Testis (tissue), 3 donors: ENCODE results near the gene ITGAD. TPM values are rescaled to one million over a fixed set of nuclear protein-coding genes. Genes with fewer than 3 reads are reported as not detected.
"Not testable (repeated sequence)": the region's sequence is repeated elsewhere in the genome, so short reads cannot be mapped to it uniquely, and the experiment has no call there.

Experiments
- DNase-seq: peaks from one replicate; pipeline ENCODE4 v3.0.0-alpha.2; 2019
- H3K27ac ChIP-seq, 2 donors: fragments of 200-600 bp; sonication (generic); one replicate each; pipeline ENCODE4 v1.5.1; 2019
- H3K27me3 ChIP-seq: fragments of 200-600 bp; sonication (generic); one replicate; pipeline ENCODE4 v1.5.1; 2019
- H3K36me3 ChIP-seq: fragments of 200-600 bp; sonication (generic); one replicate; pipeline ENCODE4 v1.5.1; 2017; ENCODE audit warnings: low read depth; ENCODE audit errors: missing control alignments
- H3K4me1 ChIP-seq: fragments of 200-600 bp; sonication (generic); one replicate; pipeline ENCODE4 v1.5.1; 2019
- H3K4me3 ChIP-seq, 2 donors: fragments of 200-600 bp; sonication (generic); one replicate each; pipeline ENCODE4 v1.5.1; 2017 to 2019
- H3K9me3 ChIP-seq: fragments of 200-600 bp; sonication (generic); one replicate; pipeline ENCODE4 v1.5.1; 2017
- CTCF ChIP-seq, 3 experiments: fragments of 450-650 bp in 2 of 3; fragments of 200-600 bp in 1 of 3; sonication (generic) in 1 of 3; IDR thresholded peaks; one replicate each; pipeline ENCODE4 v1.5.1; 2016 to 2019; ENCODE audit warnings: antibody characterized with exemption in 3 of 3, mild to moderate bottlenecking in 2 of 3, moderate library complexity in 1 of 3
- POLR2A ChIP-seq: fragments of 450-650 bp; IDR thresholded peaks from one replicate; pipeline ENCODE4 v1.6.1; 2017; ENCODE audit warnings: antibody characterized with exemption, mild to moderate bottlenecking, moderate library complexity
- WGBS, 2 donors: methylation state at CpG; one replicate each; pipeline ENCODE4 v1.1.5; 2018; 5-methylcytosine and 5-hydroxymethylcytosine counted together
- intact Hi-C: fragments of 100-400 bp; cut with DNase I; formaldehyde crosslinking; loops from one replicate; pipeline ENCODE4 v1.15.1; 2023; ENCODE audit warnings: low total_unique reads
- polyA plus RNA-seq: library from polyadenylated mRNA; stranded (reverse); fragments of 350-450 nt; fragmentation: Illumina TruSeq; extraction: RNeasy Lipid Tissue Mini Kit (QIAGEN cat#74804); gene quantifications from one replicate; pipeline ENCODE4 v1.2.3, GENCODE V29; 2014; ENCODE audit warnings: low read depth, low replicate concordance; ENCODE audit not compliant: insufficient read depth
- total RNA-seq, 2 donors: library from RNA; depleted of rRNA; stranded (reverse); fragments of >200 nt; gene quantifications; one replicate each; pipeline ENCODE4 v1.2.3, GENCODE V29; 2016

The ITGAD gene
- total and polyA plus RNA-seq, 3 donors from 2014 or later, result 0.19 TPM; not detected in 2

GRCh38 chr16:31439519-31439918, 46.4 kb downstream of the ITGAD start:
- H3K4me3 ChIP-seq, result no peak overlapping the region
- no peak for DNase-seq
- H3K36me3 ChIP-seq, result no peaks in the 10 kb centered on the region
- peaks cover 13% of the 10 kb centered on the region for H3K4me1 ChIP-seq
- intact Hi-C loops, result loop anchor here (10.0 kb wide), 1 partner anchor 455 kb away; the partner anchor contains the start of gene HSD3B7
- WGBS, 2 donors, result 79 to 80% methylated on average over 3 of the region's 3 CpGs
- no peak for TF ChIP-seq POLR2A
- no peak for TF ChIP-seq CTCF (IDR thresholded peaks at IDR 0.05)
- no peaks in the 10 kb centered on the region for H3K9me3 ChIP-seq
- H3K27me3 ChIP-seq, result no peaks in the 10 kb centered on the region
- H3K27ac ChIP-seq, result no peak overlapping the region

GRCh38 chr16:31440516-31441184, 47.5 kb downstream of the ITGAD start:
- no peak overlapping the region for H3K4me3 ChIP-seq
- intact Hi-C loops, result no loop called here
- H3K27ac ChIP-seq, result no peak overlapping the region
- DNase-seq, result no peak
- H3K27me3 ChIP-seq, result no peaks in the 10 kb centered on the region
- H3K4me1 ChIP-seq, result peaks cover 13% of the 10 kb centered on the region
- H3K36me3 ChIP-seq, result no peaks in the 10 kb centered on the region
- H3K9me3 ChIP-seq, result no peaks in the 10 kb centered on the region
- no peak for TF ChIP-seq POLR2A
- no peak for TF ChIP-seq CTCF (IDR thresholded peaks at IDR 0.05)
- WGBS, 2 donors, result 59 to 60% methylated on average over 4 of the region's 4 CpGs

DNA sequence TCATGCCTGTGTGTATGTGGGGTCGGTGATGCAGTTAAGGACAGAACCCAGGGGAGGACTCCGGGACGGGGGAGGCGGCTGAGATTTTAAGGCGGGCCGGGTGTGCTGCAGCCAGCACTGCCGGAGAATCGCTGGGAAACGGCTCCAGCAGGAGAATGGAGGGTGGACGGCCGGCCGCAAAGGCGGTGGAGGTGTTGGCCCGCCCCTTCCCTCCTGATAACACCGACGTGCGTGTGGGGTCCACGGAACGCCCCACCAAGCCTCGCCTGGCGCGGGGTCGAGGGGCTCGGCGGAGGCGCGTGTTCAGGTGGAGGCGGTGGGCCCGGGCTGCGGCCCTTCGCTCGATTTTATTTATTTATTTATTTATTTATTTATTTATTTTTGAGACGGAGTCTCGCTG, 48.8 kb downstream of the ITGAD start:
- no peak for DNase-seq
- H3K9me3 ChIP-seq, result no peaks in the 10 kb centered on the region
- 29 to 45% methylated on average over 28 to 34 of the region's 34 CpGs for WGBS, 2 donors
- peaks cover 13% of the 10 kb centered on the region for H3K4me1 ChIP-seq
- intact Hi-C loops, result no loop called here
- peak overlapping the region in 1 of 2 donors; percentile 57 for H3K27ac ChIP-seq
- TF ChIP-seq CTCF (IDR thresholded peaks at IDR 0.05) (no peak), POLR2A (no peak)
- no peaks in the 10 kb centered on the region for H3K36me3 ChIP-seq
- H3K4me3 ChIP-seq, result peak overlapping the region; percentile 70 to 86
- H3K27me3 ChIP-seq, result no peaks in the 10 kb centered on the region

DNA sequence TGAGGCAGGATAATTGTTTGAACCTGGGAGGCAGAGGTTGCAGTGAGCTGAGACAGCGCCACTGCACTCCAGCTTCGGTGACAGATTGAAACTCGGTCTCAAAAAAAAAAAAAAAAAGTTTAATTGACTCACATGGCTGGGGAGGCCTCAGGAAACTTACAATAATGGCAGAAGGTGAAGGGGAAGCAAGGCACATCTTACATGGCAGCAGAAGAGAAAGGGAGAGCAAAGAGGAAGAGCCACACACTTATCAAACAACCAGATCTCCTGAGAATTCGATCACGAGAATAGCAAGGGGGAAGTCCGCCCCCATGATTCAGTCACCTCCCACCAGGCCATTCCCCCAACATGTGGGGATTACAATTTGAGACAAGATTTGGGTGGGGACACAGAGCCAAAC, 52.8 kb downstream of the ITGAD start:
- H3K4me1 ChIP-seq, result peaks cover 13% of the 10 kb centered on the region
- intact Hi-C loops, H3K27me3 ChIP-seq, H3K4me3 ChIP-seq, H3K36me3 ChIP-seq, H3K27ac ChIP-seq, H3K9me3 ChIP-seq, DNase-seq: not testable (repeated sequence)
- 73 to 83% methylated on average over 6 of the region's 6 CpGs for WGBS, 2 donors

- intact Hi-C loops, result no loop called here
- DNase-seq, result peak; percentile 9
- Histone ChIP-seq H3K4me3 (no peak overlapping the region), H3K36me3 (no peaks in the 10 kb centered on the region), H3K27ac (no peak overlapping the region), H3K4me1 (peaks cover 28% of the 10 kb centered on the region), H3K9me3 (no peaks in the 10 kb centered on the region), H3K27me3 (no peaks in the 10 kb centered on the region)
- TF ChIP-seq CTCF (IDR thresholded peaks at IDR 0.05) (no peak), POLR2A (no peak)
- WGBS, 2 donors, result 81 to 88% methylated on average over 5 of the region's 5 CpGs
Measured at GRCh38 chr16:31451201-31451600, 58.1 kb downstream of the ITGAD start.
